Esophagus muscularis mucosa (tissue), 4 donors: ENCODE measurements around the gene TLCD3A. TPM values are rescaled to one million over a fixed set of nuclear protein-coding genes. Genes with fewer than 3 reads are reported as not detected.
"Not testable (repeated sequence)": the region's sequence is repeated elsewhere in the genome, so short reads cannot be mapped to it uniquely, and the experiment has no call there.

Source experiments
- DNase-seq: peaks from one replicate; pipeline ENCODE4 v3.0.0-alpha.2; 2017; ENCODE audit errors: extremely low spot score
- H3K27ac ChIP-seq, 4 donors: fragments of 200-600 bp; sonication (generic); replicated peaks in 1 of 4; 1 replicate in 3 of 4; 2 replicates in 1 of 4; pipeline ENCODE4 v1.5.1; 2016 to 2019; ENCODE audit warnings: mild to moderate bottlenecking in 1 of 4
- H3K27me3 ChIP-seq, 4 donors: fragments of 200-600 bp; sonication (generic); one replicate each; pipeline versions ENCODE4 v1.5.1 to v1.6.0; 2016 to 2019
- H3K36me3 ChIP-seq, 4 donors: fragments of 200-600 bp; sonication (generic); one replicate each; pipeline ENCODE4 v1.5.1; 2016 to 2019
- H3K4me1 ChIP-seq, 4 donors: fragments of 200-600 bp; sonication (generic); one replicate each; pipeline ENCODE4 v1.5.1; 2016 to 2019
- H3K4me3 ChIP-seq, 4 donors: fragments of 200-600 bp; sonication (generic); 1 replicate in 2 of 4; 2 replicates in 2 of 4; pipeline ENCODE4 v1.5.1; 2016 to 2019; ENCODE audit warnings: mild to moderate bottlenecking in 4 of 4, moderate library complexity in 1 of 4
- H3K9me3 ChIP-seq, 4 donors: fragments of 200-600 bp; sonication (generic); 1 replicate in 3 of 4; 2 replicates in 1 of 4; pipeline ENCODE4 v1.5.1; 2016 to 2019
- EP300 ChIP-seq: sonication (generic); formaldehyde crosslinking; IDR thresholded peaks from one replicate; pipeline ENCODE4 v1.6.1; 2017; ENCODE audit warnings: antibody characterized with exemption
- POLR2A ChIP-seq: fragments of 450-650 bp; IDR thresholded peaks from one replicate; pipeline ENCODE4 v1.6.1; 2017; ENCODE audit warnings: antibody characterized with exemption, moderate library complexity, mild to moderate bottlenecking, low read depth
- POLR2AphosphoS5 ChIP-seq, 2 donors: sonication (generic); formaldehyde crosslinking; IDR thresholded peaks; one replicate each; pipeline ENCODE4 v1.6.1; 2017; ENCODE audit warnings: antibody characterized with exemption in 2 of 2
- WGBS: methylation state at CpG from one replicate; pipeline ENCODE4 v1.1.5; 2018; 5-methylcytosine and 5-hydroxymethylcytosine counted together
- intact Hi-C: fragments of 100-400 bp; cut with DNase I; formaldehyde crosslinking; loops from one replicate; pipeline ENCODE4 v1.15.1; 2023
- total RNA-seq, 4 donors: library from RNA; depleted of rRNA; stranded (reverse); fragments of >200 nt; gene quantifications; one replicate each; pipeline versions ENCODE4 v1.1.0 to v1.2.1, GENCODE V29; 2016
- TF ChIP-seq, protein P1 (sequence below), 3 experiments: fragments of 200-600 bp in 2 of 3; fragments of 450-650 bp in 1 of 3; sonication (generic) in 2 of 3; IDR thresholded peaks; one replicate each; pipeline ENCODE4 v1.5.1; 2017 to 2019; ENCODE audit warnings: antibody characterized with exemption in 3 of 3, mild to moderate bottlenecking in 2 of 3, moderate library complexity in 1 of 3

TLCD3A gene
- total RNA-seq, 4 donors from 2014 or later: 2.1 to 10.8 (median 5.1) TPM

GRCh38 chr17:784143-784542 lies 51.7 kb downstream of the TLCD3A start:
- 71% methylated on average over 3 of the region's 3 CpGs for WGBS
- H3K27me3 ChIP-seq: no peaks in the 10 kb centered on the region
- no peak overlapping the region for H3K4me3 ChIP-seq
- DNase-seq: no peak
- no peak overlapping the region for H3K27ac ChIP-seq
- H3K36me3 ChIP-seq: peaks cover 17 to 40% (median 30%) of the 10 kb centered on the region in 4 donors
- TF ChIP-seq POLR2A (no peak), EP300 (no peak), POLR2AphosphoS5 (IDR thresholded peaks at IDR 0.05) (no peak)
- TF ChIP-seq, protein P1, sequence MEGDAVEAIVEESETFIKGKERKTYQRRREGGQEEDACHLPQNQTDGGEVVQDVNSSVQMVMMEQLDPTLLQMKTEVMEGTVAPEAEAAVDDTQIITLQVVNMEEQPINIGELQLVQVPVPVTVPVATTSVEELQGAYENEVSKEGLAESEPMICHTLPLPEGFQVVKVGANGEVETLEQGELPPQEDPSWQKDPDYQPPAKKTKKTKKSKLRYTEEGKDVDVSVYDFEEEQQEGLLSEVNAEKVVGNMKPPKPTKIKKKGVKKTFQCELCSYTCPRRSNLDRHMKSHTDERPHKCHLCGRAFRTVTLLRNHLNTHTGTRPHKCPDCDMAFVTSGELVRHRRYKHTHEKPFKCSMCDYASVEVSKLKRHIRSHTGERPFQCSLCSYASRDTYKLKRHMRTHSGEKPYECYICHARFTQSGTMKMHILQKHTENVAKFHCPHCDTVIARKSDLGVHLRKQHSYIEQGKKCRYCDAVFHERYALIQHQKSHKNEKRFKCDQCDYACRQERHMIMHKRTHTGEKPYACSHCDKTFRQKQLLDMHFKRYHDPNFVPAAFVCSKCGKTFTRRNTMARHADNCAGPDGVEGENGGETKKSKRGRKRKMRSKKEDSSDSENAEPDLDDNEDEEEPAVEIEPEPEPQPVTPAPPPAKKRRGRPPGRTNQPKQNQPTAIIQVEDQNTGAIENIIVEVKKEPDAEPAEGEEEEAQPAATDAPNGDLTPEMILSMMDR (IDR thresholded peaks at IDR 0.05): no peak
- intact Hi-C loops: no loop called here
- H3K9me3 ChIP-seq: no peaks in the 10 kb centered on the region
- peaks cover 22 to 37% (median 32%) of the 10 kb centered on the region in 4 donors for H3K4me1 ChIP-seq

- WGBS: 96% methylated on average over 7 of the region's 7 CpGs
- DNase-seq: not testable (repeated sequence)
Observed at GRCh38 chr17:785901-786300, 53.5 kb downstream of the TLCD3A start.

GRCh38 chr17:787641-788221 lies 55.3 kb downstream of the TLCD3A start:
- no peak for DNase-seq
- intact Hi-C loops: no loop called here
- Histone ChIP-seq H3K27ac (no peak overlapping the region), H3K36me3 (peaks cover 21 to 72% (median 57%) of the 10 kb centered on the region in 4 donors), H3K9me3 (no peaks in the 10 kb centered on the region), H3K4me1 (peaks cover 17 to 51% (median 39%) of the 10 kb centered on the region in 4 donors), H3K27me3 (no peaks in the 10 kb centered on the region), H3K4me3 (no peak overlapping the region)
- no peak for TF ChIP-seq POLR2AphosphoS5 (IDR thresholded peaks at IDR 0.05)
- TF ChIP-seq EP300: no peak
- TF ChIP-seq POLR2A: no peak
- TF ChIP-seq, protein P1 (IDR thresholded peaks at IDR 0.05): no peak
- WGBS: 89% methylated on average over 12 of the region's 12 CpGs

More at GRCh38 chr17:785901-786300, 53.5 kb downstream of the TLCD3A start:
- H3K4me3 ChIP-seq, H3K27me3 ChIP-seq, H3K9me3 ChIP-seq, H3K27ac ChIP-seq, intact Hi-C loops: not testable (repeated sequence)
- peaks cover 22 to 45% (median 40%) of the 10 kb centered on the region in 4 donors for H3K4me1 ChIP-seq
- peaks cover 21 to 53% (median 42%) of the 10 kb centered on the region in 4 donors for H3K36me3 ChIP-seq

DNA sequence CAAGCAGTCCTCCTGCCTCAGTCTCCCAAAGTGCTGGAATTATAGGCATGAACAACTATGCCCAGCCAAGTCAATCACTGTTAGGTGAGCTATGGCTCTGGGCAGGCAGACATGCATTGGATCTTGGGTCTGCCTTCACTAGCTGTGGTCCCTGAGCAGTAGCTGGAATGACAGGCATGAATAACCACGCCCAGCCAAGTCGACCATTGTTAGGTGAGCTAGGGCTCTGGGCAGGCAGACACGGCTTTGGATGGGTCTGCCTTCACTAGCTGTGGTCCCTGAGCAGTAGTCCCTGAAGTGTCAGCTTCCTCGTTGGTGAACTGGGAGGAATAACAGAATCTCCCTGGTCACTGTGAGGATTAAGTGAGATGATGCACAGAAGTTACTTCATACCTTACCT lies 56.2 kb downstream of the TLCD3A start:
- no peaks in the 10 kb centered on the region for H3K27me3 ChIP-seq
- H3K4me3 ChIP-seq: no peak overlapping the region
- 100% methylated on average over 1 of the region's 4 CpGs for WGBS
- DNase-seq: no peak
- TF ChIP-seq POLR2AphosphoS5 (IDR thresholded peaks at IDR 0.05): no peak
- TF ChIP-seq, protein P1 (IDR thresholded peaks at IDR 0.05): no peak
- no peak for TF ChIP-seq POLR2A
- no peak for TF ChIP-seq EP300
- no peak overlapping the region for H3K27ac ChIP-seq
- no peaks in the 10 kb centered on the region for H3K9me3 ChIP-seq
- H3K36me3 ChIP-seq: peaks cover 21 to 75% (median 61%) of the 10 kb centered on the region in 4 donors
- intact Hi-C loops: no loop called here
- peaks cover 9 to 47% (median 33%) of the 10 kb centered on the region in 4 donors for H3K4me1 ChIP-seq

DNA sequence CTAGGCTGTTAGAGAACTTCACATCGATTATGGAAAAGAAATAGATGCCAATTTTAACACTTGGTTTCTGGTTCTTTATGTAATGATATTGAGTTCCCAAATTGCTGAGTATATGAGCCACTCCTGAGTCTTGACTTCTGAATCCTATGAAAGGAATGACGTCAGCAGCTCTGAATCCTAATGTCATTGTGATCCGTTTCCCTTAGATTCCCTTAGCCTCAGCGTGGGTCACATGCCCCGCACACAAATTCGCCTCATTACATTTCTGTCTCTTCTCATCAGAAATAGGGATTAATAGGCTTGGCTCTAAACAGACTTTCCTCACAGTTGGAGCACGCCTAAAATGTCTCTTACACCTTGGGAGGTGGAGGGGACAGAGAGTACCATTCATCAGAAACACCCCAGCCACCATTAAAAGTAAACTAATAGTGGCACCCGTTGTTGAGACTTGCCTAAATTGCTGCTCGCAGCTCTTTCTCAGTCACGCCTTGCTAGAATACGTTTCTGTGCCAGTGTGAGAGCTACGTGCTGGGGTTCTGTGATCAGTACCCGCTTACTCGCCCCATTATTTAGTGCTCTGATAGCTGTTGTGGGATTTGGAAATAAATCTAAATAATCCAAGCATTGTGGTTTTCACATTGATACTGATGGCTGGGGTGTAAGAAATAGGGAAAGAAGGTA lies 56.9 kb downstream of the TLCD3A start:
- WGBS: 86% methylated on average over 14 of the region's 14 CpGs
- Histone ChIP-seq H3K27ac (peak overlapping the region; percentile 38 to 61 (median 57)), H3K27me3 (no peaks in the 10 kb centered on the region), H3K4me1 (peaks cover 2 to 47% (median 33%) of the 10 kb centered on the region in 4 donors), H3K36me3 (peaks cover 21 to 69% (median 56%) of the 10 kb centered on the region in 4 donors), H3K4me3 (no peak overlapping the region), H3K9me3 (no peaks in the 10 kb centered on the region)
- no peak for DNase-seq
- intact Hi-C loops: no loop called here
- TF ChIP-seq EP300: no peak
- no peak for TF ChIP-seq POLR2AphosphoS5 (IDR thresholded peaks at IDR 0.05)
- TF ChIP-seq, protein P1 (IDR thresholded peaks at IDR 0.05): no peak
- TF ChIP-seq POLR2A: no peak
